ENCODE measurements around the gene PTPRE.

PTPRE gene

GRCh38 chr10:127940866-127941640, 34.1 kb downstream of the PTPRE start:
- no peak for DNase-seq
- no peak overlapping the region for H3K4me3 ChIP-seq (ENCODE audit: low read depth, low read length)
- no peaks in the 10 kb centered on the region for H3K27me3 ChIP-seq (replicated peaks)
- TF ChIP-seq CTCF (IDR thresholded peaks at IDR 0.05; ENCODE audit: low read depth, low read length, missing control alignments) = no peak
- in situ Hi-C loops (cut with HindIII; ENCODE audit: low pct_ligation_motif_present, low sequenced_read_pairs) = no loop called here
- no peaks in the 10 kb centered on the region for H3K36me3 ChIP-seq (replicated peaks)
- H3K27ac ChIP-seq = no peak overlapping the region

GRCh38 chr10:127942811-127943210, 35.9 kb downstream of the PTPRE start:
- TF ChIP-seq CTCF (IDR thresholded peaks at IDR 0.05; ENCODE audit: low read depth, low read length, missing control alignments) = no peak
- peak; percentile 61 for DNase-seq
- in situ Hi-C loops (cut with HindIII; ENCODE audit: low pct_ligation_motif_present, low sequenced_read_pairs) = no loop called here

GRCh38 chr10:127943336-127943910, 36.5 kb downstream of the PTPRE start:
- Histone ChIP-seq H3K36me3 (replicated peaks) (no peaks in the 10 kb centered on the region), H3K27me3 (replicated peaks) (no peaks in the 10 kb centered on the region), H3K27ac (peak overlapping the region; percentile 34), H3K4me3 (ENCODE audit: low read depth, low read length) (no peak overlapping the region)
- TF ChIP-seq CTCF (IDR thresholded peaks at IDR 0.05; ENCODE audit: low read depth, low read length, missing control alignments) = no peak
- in situ Hi-C loops (cut with HindIII; ENCODE audit: low pct_ligation_motif_present, low sequenced_read_pairs) = no loop called here
- DNase-seq = no peak

More at GRCh38 chr10:127942811-127943210, 35.9 kb downstream of the PTPRE start:
- peak overlapping the region; percentile 34 for H3K27ac ChIP-seq
- H3K4me3 ChIP-seq (ENCODE audit: low read depth, low read length) = no peak overlapping the region
- no peaks in the 10 kb centered on the region for H3K27me3 ChIP-seq (replicated peaks)
- H3K36me3 ChIP-seq (replicated peaks) = no peaks in the 10 kb centered on the region

- H3K27ac ChIP-seq = no peak overlapping the region
- no peak for DNase-seq
- no peaks in the 10 kb centered on the region for H3K27me3 ChIP-seq (replicated peaks)
- H3K4me3 ChIP-seq (ENCODE audit: low read depth, low read length) = no peak overlapping the region
- H3K36me3 ChIP-seq (replicated peaks) = no peaks in the 10 kb centered on the region
- TF ChIP-seq CTCF (IDR thresholded peaks at IDR 0.05; ENCODE audit: low read depth, low read length, missing control alignments) = no peak
- in situ Hi-C loops (cut with HindIII; ENCODE audit: low pct_ligation_motif_present, low sequenced_read_pairs) = no loop called here
These were observed 37.4 kb downstream of the PTPRE start for GRCh38 chr10:127944256-127944655.

- Histone ChIP-seq H3K27me3 (replicated peaks) (no peaks in the 10 kb centered on the region), H3K4me3 (ENCODE audit: low read depth, low read length) (no peak overlapping the region), H3K27ac (peak overlapping the region; percentile 15), H3K36me3 (replicated peaks) (no peaks in the 10 kb centered on the region)
- TF ChIP-seq CTCF (IDR thresholded peaks at IDR 0.05; ENCODE audit: low read depth, low read length, missing control alignments) = no peak
- in situ Hi-C loops (cut with HindIII; ENCODE audit: low pct_ligation_motif_present, low sequenced_read_pairs) = no loop called here
- peak; percentile 78 for DNase-seq
These were observed 38.4 kb downstream of the PTPRE start for GRCh38 chr10:127945341-127945758.

All from brain microvascular endothelial cell (primary cell).